Measurements from ENCODE around the gene FOXP2. TPM values are rescaled to one million over a fixed set of nuclear protein-coding genes. Genes with fewer than 3 reads are reported as not detected.
"Not testable (repeated sequence)": the region's sequence is repeated elsewhere in the genome, so short reads cannot be mapped to it uniquely, and the experiment has no call there.

The FOXP2 gene
- total RNA-seq, 6 experiments from 2014 or later, result 0.02 to 0.41 (median 0.20) TPM

DNA sequence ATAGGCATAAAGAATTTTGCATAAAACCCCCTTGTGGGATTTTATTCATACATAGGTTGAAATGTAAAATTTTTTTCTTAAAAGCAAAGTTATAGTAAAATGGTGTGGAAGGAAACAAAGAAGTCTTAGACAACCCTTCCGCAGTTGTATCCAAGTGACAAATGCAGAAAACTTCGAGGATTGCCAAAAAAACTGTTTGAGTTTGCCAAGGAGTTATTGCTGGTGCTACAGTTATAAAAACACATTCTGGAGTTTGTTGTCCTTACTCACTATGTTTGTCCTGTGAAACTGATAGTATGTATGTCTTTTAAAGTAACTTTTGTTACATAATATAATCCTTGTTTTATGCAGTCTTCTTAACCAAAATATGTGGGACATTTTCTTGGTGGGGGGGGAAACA, 120.3 kb downstream of the FOXP2 start:
- DNase-seq, result no peak
- no peaks in the 10 kb centered on the region for H3K4me1 Mint-ChIP-seq (ENCODE audit: low read depth)
- no peaks in the 10 kb centered on the region; the same call in 1 of the 2 replicates for H3K27me3 Mint-ChIP-seq (ENCODE audit: insufficient read depth)
- no peak overlapping the region for H3K4me3 Mint-ChIP-seq
- TF ChIP-seq, protein P1, sequence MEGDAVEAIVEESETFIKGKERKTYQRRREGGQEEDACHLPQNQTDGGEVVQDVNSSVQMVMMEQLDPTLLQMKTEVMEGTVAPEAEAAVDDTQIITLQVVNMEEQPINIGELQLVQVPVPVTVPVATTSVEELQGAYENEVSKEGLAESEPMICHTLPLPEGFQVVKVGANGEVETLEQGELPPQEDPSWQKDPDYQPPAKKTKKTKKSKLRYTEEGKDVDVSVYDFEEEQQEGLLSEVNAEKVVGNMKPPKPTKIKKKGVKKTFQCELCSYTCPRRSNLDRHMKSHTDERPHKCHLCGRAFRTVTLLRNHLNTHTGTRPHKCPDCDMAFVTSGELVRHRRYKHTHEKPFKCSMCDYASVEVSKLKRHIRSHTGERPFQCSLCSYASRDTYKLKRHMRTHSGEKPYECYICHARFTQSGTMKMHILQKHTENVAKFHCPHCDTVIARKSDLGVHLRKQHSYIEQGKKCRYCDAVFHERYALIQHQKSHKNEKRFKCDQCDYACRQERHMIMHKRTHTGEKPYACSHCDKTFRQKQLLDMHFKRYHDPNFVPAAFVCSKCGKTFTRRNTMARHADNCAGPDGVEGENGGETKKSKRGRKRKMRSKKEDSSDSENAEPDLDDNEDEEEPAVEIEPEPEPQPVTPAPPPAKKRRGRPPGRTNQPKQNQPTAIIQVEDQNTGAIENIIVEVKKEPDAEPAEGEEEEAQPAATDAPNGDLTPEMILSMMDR (IDR thresholded peaks at IDR 0.05), result no peak
- no peaks in the 10 kb centered on the region for H3K9me3 Mint-ChIP-seq
- no peaks in the 10 kb centered on the region for H3K36me3 Mint-ChIP-seq (ENCODE audit: low read depth)
- H3K27ac Mint-ChIP-seq, result no peak overlapping the region

DNA sequence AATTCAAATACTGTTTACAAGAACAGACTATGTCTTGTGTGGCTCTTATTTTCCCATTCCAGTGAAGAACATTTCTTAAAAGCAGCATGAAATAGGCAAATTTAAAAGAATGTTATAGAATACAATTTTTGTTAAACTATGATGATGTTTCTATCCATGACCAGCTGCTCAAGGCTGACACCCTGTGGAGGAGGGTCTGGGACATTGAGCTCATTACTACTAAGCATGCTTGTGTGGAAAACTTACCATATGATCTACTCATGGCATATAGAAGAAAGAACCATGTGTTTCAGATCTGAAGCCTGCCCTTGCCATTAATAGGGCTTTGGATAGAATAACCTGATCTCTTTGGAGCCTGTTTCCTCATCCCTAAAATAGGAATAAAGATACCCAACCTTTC, 125.0 kb downstream of the FOXP2 start:
- H3K4me3 Mint-ChIP-seq, result no peak overlapping the region
- H3K9me3 Mint-ChIP-seq, result no peaks in the 10 kb centered on the region
- no peak for DNase-seq
- H3K36me3 Mint-ChIP-seq (ENCODE audit: low read depth), result no peaks in the 10 kb centered on the region
- no peak overlapping the region for H3K27ac Mint-ChIP-seq
- H3K27me3 Mint-ChIP-seq (ENCODE audit: insufficient read depth), result peaks cover 1% of the 10 kb centered on the region; the same call in 1 of the 2 replicates
- H3K4me1 Mint-ChIP-seq (ENCODE audit: low read depth), result no peaks in the 10 kb centered on the region
- TF ChIP-seq, protein P1 (IDR thresholded peaks at IDR 0.05), result peak; percentile 26; the same call in 1 of the 2 replicates

DNA sequence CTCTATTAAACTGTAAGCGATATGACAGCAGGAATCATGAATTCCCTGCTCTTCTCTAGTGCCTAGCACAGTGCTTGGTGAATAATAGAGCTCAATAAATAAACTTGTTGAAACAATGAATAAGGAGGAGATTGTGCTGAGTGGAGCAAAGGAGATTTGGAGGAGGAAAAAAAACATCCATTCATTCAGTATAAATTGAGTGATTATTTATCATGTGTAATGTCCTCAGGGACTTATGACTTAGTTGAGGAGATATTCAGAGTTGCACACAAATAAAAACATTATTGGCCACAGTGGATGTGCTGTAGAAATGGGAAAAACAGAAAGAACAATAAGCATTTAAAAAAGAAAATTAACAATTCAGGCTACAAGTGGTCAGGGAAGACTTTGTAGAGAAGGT, 125.7 kb downstream of the FOXP2 start:
- Mint-ChIP-seq H3K4me1 (ENCODE audit: low read depth) (no peaks in the 10 kb centered on the region), H3K27me3 (ENCODE audit: insufficient read depth) (peaks cover 1% of the 10 kb centered on the region; the same call in 1 of the 2 replicates), H3K4me3 (no peak overlapping the region), H3K36me3 (ENCODE audit: low read depth) (no peaks in the 10 kb centered on the region), H3K27ac (no peak overlapping the region), H3K9me3 (no peaks in the 10 kb centered on the region)
- TF ChIP-seq, protein P1 (IDR thresholded peaks at IDR 0.05), result no peak
- no peak for DNase-seq

DNA sequence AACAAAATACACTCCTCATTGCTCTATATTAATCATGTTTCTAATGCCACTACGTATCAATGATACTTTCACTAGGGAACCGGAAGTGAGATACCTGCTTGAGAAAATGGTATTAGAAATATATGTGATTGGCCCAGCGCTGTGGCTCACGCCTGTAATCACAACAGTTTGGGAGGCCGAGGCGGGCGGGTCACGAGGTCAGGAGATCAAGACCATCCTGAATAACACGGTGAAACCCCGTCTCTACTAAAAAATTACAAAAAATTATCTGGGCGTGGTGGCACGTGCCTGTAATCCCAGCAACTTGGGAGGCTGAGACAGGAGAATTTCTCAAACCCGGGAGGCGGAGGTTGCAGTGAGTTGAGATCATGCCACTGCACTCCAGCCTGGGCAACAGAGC, 132.7 kb downstream of the FOXP2 start:
- H3K36me3 Mint-ChIP-seq (ENCODE audit: low read depth), result not testable (repeated sequence)

DNA sequence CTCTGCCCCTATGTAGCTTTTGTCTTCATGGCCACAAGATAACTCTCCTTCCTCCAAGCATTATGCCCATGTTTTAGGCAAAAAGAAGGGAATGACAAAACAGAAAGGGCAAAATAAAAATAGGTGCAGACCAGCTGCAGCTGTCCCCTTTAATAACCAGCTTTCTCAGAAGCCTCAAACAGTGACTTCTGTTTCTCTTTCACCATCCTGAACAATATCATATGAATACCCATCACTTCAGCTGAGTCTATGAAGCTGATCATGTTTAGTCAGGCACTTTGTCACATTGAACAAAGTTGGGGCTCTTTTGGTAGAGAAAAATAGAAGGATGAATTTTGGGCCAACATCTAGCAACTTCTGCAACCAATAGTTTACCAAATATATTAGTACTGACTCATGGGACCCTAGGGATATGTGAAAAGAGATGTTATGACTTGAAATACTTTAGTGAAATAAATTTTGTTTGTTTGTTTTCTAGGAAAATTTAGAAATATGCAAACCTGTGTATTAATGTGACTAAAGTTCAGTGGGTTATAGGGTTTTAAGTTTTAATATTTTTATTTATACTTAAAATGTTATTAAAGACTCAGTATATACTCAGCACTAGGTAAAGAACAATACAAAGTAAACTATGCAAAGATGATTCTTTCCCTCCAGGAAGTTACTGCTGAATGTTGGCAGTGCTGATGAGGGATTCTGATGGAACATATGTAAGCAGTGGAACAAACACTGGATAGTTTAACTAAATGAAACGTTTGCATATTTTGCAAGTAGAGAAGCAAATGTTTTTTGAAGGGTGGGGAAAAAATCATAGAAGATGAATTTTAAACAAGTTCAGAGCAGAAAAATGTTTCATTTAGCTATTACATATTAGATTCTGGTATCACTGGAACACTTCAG, 133.7 kb downstream of the FOXP2 start:
- Mint-ChIP-seq H3K4me3 (no peak overlapping the region), H3K4me1 (ENCODE audit: low read depth) (no peaks in the 10 kb centered on the region), H3K27ac (no peak overlapping the region), H3K9me3 (peaks cover 4% of the 10 kb centered on the region; the same call in 1 of the 2 replicates), H3K36me3 (ENCODE audit: low read depth) (no peaks in the 10 kb centered on the region), H3K27me3 (ENCODE audit: insufficient read depth) (peaks cover 4% of the 10 kb centered on the region; the same call in 1 of the 2 replicates)
- TF ChIP-seq, protein P1 (IDR thresholded peaks at IDR 0.05), result no peak
- no peak for DNase-seq

More for the DNA sequence above, 132.7 kb downstream of the FOXP2 start:
- not testable (repeated sequence) for H3K4me1 Mint-ChIP-seq (ENCODE audit: low read depth); H3K9me3 Mint-ChIP-seq; DNase-seq; H3K27me3 Mint-ChIP-seq (ENCODE audit: insufficient read depth); H3K4me3 Mint-ChIP-seq; H3K27ac Mint-ChIP-seq
